HG03432 (cell line): ENCODE data around the gene PC.
"Not testable (repeated sequence)": the region's sequence is repeated elsewhere in the genome, so short reads cannot be mapped to it uniquely, and the experiment has no call there.

Source experiments
- ATAC-seq: cut with Tn5 transposase; IDR thresholded peaks from one replicate; pipeline ENCODE4 v1.9.1; 2021; ENCODE audit warnings: mild to moderate bottlenecking, moderate library complexity; ENCODE audit not compliant: unreplicated experiment

Gene PC

GRCh38 chr11:66979336-66979980 lies 21.3 kb upstream of the PC start:
- no peak for ATAC-seq

GRCh38 chr11:66978717-66979116 lies 20.5 kb upstream of the PC start:
- no peak for ATAC-seq

GRCh38 chr11:66978229-66978628 lies 20.0 kb upstream of the PC start:
- ATAC-seq: no peak

DNA sequence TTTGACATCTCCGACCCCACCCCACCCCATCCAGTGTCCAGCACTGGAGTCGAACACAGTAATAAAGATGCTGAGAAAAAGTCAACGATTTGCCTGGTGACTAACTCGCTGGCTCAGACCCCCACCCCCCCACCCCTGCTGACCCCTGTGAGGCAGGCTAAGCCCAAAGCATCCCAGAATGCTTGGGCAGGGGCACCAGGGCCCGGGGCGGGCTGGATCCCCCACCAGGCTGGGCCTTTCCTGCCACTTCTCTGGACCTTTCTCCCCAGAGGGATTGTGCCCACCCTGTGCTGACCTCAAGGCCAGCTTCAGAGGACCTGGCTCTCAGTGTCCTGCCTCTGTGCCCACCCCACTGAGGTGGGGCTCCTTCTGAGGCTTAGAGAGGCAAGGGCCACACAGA lies 18.7 kb upstream of the PC start:
- no peak for ATAC-seq

DNA sequence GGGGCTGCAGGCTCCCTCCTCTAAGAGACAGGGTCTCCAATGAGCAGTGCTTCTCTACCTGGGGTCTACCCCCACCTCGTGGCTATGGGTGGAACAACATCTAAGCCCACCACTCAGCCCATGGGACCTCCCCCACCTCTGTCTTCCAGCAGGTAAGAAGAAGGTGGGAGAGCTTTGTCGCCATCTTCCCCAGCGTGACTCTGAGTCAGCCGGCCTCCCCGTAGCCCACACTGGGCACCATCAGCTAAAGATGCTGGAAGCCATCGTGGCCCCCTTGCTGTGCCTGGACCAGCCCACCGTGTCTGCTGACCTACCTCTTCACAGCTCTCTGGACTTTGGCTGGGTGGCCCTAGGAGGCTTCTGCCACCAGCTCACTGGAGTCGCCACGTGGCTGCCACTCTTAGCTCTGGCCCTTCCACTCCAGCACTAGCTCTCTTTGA lies 17.9 kb upstream of the PC start:
- no peak for ATAC-seq

GRCh38 chr11:66975405-66976027 lies 17.3 kb upstream of the PC start:
- ATAC-seq: no peak

GRCh38 chr11:66974724-66975404 lies 16.7 kb upstream of the PC start, which contains the start of gene C11orf86:
C11orf86 (plus strand) TSS chr11:66975304; CDS start chr11:66975363, 59 bp downstream.
- ATAC-seq: no peak

DNA sequence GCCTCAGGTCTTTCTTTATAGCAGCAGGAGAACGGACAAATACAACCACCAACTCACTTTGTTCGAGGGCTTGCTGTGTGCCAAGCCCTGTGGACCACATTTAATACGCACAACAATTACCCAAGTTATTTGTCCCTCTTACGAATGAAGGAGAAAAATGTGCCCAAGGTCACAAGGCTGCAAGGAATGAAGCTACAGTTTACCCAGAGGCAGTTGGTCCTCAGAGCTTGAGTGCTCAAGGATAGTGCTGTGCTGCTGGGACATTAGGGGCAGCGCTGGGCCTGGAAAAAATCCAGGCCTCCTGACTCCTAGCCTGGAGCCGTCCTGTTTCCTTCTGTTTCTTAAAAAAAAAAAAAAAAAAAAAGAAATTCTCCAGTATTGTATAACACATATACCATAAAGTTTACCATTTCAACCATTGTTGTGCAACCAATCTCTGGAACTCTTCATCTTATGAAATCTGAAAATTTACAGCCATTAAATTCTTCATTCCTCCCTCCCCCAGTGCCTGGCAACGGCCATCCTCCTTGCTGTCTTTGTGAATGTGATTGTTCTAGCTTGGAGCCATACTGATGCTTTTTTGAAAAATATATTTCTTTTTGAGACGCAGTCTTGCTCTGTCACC lies 15.9 kb upstream of the PC start:
- no peak for ATAC-seq

DNA sequence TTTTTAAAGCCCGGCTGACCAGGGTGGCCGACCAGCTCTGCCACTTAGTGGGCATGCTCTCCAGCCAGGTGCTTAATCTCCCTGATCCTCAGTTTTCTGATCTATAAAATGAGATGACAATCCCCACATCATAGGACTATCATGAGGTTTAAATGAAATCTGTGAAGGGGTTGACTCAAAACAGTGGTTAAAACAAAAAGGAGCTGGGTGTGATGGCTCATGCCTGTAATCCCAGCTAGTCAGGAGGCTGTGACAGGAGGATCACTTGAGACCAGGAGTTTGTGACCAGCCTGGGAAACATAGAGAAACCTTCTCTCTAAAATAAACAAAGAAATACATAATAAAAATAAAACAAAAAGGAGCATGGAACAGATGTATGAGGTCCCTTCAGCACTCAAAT lies 13.3 kb upstream of the PC start:
- no peak for ATAC-seq

DNA sequence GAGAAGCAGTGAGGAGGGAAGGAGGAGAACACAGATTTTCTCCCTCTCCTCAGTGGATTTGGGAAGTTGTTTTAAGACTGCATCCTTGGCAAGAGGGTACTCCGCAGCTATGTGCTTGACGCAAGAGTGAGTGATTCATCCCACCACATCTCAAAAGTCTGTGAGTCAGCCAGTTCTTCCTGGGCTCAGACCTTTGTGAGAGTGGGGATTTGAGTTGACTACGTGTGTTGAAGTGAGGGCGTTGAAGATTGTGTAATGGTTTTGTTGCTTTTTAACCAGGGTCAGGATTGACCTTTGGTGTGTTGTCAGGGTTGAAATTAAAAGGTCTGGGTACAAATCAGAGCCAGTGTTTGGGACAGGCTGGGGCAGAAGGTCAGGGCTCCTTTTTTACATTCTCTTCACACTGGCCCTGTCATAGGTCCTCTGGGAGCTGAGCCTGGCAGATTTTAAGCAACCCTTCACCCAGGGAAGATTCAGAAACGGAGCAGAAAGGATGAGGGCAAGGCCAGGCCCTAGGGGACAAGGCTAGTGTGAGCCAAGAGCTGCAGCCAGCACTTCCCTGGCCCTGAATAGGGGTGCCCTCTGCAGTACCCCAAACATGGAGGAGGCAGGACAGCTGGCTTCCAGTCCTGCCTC lies 12.7 kb upstream of the PC start:
- no peak for ATAC-seq

- no peak for ATAC-seq
Observed at GRCh38 chr11:66970371-66970806, 12.2 kb upstream of the PC start.

- no peak for ATAC-seq
Observed at GRCh38 chr11:66969584-66970225, 11.5 kb upstream of the PC start.

DNA sequence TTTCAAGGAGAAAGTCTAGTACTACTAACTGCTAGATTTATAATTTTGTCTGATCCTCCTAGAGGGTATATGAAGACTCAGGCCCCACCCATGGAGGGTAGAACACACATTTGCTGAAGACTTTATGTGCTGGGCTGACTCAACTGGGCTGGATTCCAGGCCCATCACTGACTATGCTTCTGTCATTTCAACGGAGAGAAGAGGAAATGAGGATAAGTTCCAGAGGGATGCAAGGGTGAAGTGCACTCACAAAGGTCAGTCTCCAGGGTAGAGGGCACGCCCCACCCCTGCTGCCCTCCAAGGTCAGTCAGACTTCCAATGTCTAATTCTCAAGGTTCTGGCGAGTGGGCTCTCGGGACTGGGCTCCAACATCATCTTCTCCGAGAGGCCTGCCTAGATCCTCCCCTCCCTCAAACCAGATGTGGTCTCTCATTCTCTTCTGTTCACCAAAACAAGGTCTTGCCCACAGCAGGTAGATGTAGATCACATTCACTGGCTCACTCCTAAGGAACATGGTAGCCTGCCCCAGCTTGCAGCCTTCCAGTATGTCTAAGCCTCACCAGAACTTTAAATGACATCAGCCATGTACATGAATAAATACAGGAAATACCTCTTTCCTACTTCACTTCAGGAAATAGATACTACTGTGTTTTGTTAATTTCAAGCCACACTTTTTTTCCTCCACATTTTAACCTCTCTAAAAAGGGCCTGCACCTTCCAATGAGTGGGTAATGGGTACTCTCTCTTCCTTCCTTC lies 9.7 kb upstream of the PC start:
- ATAC-seq: no peak

- no peak for ATAC-seq
Observed at GRCh38 chr11:66966351-66966750, 8.2 kb upstream of the PC start.

- no peak for ATAC-seq
Observed at GRCh38 chr11:66964495-66964894, 6.3 kb upstream of the PC start.

GRCh38 chr11:66962801-66963200 lies 4.6 kb upstream of the PC start:
- ATAC-seq: no peak

DNA sequence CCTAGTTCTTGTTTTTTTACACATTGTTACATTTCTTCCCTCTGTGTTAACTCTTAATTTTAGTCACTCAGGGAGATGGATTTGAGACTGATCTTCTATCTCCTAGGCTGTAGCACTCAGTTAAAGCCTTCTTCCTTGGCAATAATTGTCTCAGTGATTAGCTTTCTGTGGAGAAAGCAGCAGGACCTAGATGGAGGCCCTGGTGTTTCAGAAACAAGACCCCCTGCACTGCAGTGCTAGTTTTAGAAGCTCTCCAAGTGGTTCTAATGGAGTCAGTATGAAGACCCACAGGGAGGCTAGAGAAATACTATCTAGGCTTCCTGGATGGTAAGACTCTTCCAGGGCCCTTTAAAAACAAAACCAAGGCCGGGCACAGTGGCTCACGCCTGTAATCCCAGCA lies 4.1 kb upstream of the PC start:
- no peak for ATAC-seq

DNA sequence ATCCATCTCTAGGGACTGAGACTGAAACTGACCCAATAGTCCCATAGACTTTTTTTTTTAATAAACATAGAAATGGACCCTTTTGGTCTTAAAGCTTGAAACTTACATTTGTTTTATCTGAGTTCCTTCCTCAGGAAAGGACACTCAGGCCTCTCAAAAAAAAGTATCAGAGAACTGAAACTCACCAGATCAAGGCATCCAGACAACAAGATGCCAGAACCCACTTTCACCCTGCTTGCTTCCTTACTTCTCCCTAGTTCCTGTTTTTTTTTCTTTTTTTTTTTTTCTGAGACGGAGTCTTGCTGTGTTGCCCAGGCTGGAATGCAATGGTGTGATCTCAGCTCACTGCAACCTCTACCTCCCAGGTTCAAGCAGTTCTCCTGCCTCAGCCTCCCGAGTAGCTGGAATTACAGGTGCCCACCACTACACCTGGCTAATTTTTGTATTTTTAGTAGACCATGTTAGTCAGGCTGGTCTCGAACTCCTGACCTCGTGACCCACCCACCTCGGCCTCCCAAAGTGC lies 3.6 kb upstream of the PC start:
- ATAC-seq: not testable (repeated sequence)

DNA sequence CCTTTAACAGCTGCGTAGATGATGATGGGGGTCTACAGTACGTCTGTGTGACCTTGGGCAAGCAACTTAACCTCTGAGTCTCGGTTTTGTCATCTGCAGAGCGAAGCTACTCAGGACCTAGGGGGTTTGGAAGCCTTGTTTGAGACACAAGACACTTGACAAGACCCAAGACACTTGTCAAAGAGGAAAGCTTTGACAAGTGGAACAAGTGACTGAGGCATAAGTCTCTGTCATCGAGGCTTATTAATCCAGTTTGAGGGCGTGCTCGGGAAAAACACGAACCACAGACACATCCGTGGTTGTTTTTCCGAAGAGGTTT lies 732 bp upstream of the PC start:
- no peak for ATAC-seq

- no peak for ATAC-seq
Observed at GRCh38 chr11:66957971-66958231, 282 bp downstream of the PC start.
